AG09309 (cell line): ENCODE measurements around the gene AGTPBP1.

Source experiments
- DNase-seq: peaks from one replicate; pipeline ENCODE4 v3.0.0-alpha.2; 2010; ENCODE audit warnings: low read depth
- H3K4me3 ChIP-seq: 2 replicates; pipeline ENCODE4 v1.5.1; 2011; ENCODE audit warnings: mild to moderate bottlenecking, low read depth, low read length, moderate library complexity; ENCODE audit not compliant: control insufficient read depth
- TF ChIP-seq, protein P1 (sequence below): IDR thresholded peaks from 2 replicates; pipeline ENCODE4 v1.5.1; 2011; ENCODE audit warnings: mild to moderate bottlenecking, low read depth, low read length, inconsistent platforms; ENCODE audit not compliant: insufficient read depth, control insufficient read depth; ENCODE audit errors: missing control alignments

The AGTPBP1 gene

DNA sequence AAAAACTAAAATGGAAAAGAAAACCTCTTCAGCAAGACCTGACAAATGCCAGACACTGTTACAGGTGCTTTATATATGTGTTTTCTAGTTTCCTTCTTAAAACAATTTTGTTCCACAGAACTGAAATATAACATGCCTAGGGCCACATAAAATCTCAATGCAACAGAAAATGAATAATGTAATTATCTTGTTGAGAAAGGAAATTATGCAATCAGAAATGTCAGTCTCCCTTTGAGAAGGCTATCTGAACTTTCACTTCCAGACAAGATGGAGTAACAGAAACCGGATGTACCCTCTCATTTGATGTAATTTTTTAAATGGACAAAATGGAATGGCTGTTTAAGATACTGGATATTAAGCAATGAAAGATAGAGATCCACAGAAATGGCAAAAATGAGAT, 79.2 kb downstream of the AGTPBP1 start:
- DNase-seq: no peak
- TF ChIP-seq, protein P1, sequence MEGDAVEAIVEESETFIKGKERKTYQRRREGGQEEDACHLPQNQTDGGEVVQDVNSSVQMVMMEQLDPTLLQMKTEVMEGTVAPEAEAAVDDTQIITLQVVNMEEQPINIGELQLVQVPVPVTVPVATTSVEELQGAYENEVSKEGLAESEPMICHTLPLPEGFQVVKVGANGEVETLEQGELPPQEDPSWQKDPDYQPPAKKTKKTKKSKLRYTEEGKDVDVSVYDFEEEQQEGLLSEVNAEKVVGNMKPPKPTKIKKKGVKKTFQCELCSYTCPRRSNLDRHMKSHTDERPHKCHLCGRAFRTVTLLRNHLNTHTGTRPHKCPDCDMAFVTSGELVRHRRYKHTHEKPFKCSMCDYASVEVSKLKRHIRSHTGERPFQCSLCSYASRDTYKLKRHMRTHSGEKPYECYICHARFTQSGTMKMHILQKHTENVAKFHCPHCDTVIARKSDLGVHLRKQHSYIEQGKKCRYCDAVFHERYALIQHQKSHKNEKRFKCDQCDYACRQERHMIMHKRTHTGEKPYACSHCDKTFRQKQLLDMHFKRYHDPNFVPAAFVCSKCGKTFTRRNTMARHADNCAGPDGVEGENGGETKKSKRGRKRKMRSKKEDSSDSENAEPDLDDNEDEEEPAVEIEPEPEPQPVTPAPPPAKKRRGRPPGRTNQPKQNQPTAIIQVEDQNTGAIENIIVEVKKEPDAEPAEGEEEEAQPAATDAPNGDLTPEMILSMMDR: no peak
- no peak overlapping the region for H3K4me3 ChIP-seq

DNA sequence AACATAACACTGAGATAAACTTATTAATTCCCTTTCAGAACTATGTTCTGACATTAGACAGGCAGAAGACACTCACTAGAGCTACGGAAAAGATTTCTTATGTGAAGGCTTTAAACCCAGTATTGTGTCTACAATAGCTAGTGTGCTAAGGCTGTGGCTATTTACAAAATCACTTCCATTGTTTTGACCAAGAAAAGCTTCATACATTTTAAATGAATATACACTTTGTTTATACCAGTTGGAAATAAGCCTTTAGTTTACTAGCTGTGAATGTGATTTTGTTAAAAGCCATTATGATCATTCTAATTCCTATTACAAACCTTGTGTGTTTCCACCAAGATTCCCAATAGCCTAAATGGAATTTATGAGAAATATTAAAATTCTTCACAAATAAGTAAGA, 83.0 kb downstream of the AGTPBP1 start:
- H3K4me3 ChIP-seq: no peak overlapping the region
- DNase-seq: no peak
- TF ChIP-seq, protein P1: no peak

DNA sequence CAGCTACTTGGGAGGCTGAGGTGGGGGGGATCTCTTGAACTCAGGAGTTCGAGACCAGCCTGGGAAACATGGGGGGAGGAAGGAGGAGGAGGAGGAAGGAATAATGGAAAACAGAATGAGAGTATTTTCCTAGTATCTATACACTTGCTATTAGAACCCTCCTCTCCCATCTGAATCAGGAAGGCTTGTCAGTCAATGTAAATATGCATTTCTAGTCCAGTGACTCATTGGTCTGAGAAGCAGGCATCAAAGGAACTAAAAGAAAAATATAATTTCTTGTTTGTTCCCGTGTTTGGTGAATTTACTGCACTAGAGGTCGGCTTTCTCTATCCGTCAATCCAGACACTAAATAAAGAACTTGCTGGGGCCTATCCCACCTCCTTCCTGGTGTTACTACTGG, 88.6 kb downstream of the AGTPBP1 start:
- no peak overlapping the region for H3K4me3 ChIP-seq
- no peak for DNase-seq
- TF ChIP-seq, protein P1: no peak

DNA sequence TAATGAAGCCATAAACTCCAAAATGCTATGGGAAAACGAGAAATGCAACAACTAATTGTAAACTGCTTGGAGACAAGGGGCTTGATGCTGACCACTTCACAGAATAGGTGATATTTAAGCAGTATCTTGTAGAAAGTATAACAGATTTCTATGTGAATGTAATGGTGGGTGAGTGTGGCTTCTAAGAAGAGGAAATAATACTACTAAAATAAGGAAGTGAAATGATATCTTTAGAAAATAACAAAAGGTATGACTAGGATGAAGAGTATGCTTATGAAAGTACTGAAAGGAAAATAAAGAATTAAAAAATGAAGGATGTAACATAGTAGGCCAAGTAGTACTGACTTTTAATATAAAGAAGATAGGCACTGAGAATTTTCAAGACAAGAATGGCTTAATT, 94.2 kb downstream of the AGTPBP1 start:
- TF ChIP-seq, protein P1: no peak
- H3K4me3 ChIP-seq: no peak overlapping the region
- DNase-seq: no peak

DNA sequence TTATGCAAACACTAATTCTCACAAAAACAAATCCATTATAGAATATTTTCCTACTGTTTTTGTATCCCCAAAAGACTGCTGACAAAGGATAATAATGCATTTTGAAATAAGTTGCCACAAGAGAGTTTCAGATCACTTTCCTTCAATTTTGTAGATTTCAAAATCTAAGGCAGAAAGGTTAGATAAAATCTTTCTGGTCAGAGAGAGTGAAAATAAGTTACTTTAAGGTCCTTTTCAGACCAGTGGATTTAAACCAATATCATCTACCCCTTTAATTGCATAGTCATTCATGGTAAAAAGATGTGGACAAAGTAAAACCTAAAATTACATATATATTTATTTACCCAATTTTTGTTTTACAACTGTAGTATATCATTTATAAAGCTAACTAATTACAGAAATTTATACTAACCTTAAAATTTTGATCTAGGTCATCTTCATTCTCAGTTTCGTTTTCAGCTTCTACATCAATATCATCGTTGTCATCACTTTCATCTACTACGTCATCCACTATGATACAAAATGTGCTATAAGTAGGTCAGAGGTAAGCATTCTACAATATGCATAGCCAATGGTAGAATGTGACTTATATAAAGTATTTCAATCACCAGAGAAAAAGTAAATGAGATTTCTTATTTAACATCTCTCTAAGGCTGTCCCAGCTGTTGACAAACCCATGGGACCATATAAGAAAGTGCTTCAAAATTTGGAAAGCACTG, 95.7 kb downstream of the AGTPBP1 start:
- no peak overlapping the region for H3K4me3 ChIP-seq
- TF ChIP-seq, protein P1: no peak
- DNase-seq: no peak

DNA sequence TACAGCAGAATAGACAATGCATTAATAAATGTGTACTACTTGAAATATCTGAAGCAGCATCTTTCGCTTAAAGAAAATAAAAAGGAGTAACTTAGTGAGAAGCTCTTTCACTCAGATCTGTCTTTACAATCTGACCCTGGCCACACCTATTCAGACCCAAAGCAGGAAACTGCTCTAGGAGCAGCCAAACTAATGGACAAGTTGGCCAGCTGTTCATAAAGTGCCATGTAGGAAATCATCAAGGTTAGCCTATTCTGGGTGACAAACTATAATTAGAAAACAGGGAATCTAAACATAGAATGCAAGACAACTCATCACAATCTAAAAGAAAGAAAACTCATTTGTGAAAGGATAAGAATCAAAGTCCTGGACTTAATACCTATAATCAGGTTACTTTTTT, 101.3 kb downstream of the AGTPBP1 start:
- no peak overlapping the region for H3K4me3 ChIP-seq
- TF ChIP-seq, protein P1: no peak
- DNase-seq: no peak

DNA sequence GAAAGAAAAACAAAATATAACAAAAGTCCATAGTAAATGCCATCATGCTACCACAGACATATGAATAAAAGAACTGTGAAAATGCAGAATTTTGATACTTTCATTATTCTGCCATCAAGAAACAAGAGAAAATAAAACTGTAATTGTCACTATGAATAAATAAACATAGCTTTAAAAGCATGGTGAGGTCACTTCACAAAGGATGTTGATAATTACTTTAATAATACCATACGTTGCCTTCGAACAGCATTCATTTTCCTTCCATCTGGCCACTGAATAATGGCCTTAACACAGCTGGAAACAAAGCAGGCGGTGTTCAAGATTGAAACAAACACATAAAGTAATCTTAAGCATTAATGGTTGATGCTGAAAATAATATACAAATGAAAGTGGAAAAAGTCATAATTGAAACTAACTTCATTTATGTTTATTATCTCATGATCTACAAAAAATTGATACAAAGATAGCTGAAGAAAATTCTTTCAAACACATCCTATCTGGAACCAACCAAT, 102.0 kb downstream of the AGTPBP1 start:
- no peak for DNase-seq
- TF ChIP-seq, protein P1: no peak
- no peak overlapping the region for H3K4me3 ChIP-seq
